Glomerular visceral epithelial cell (primary cell): Measurements from ENCODE around the gene TTC7B.

ENCODE experiments used
- DNase-seq: peaks from one replicate; pipeline ENCODE4 v3.0.0-alpha.2; 2016; ENCODE audit errors: extremely low spot score

Gene TTC7B

DNA sequence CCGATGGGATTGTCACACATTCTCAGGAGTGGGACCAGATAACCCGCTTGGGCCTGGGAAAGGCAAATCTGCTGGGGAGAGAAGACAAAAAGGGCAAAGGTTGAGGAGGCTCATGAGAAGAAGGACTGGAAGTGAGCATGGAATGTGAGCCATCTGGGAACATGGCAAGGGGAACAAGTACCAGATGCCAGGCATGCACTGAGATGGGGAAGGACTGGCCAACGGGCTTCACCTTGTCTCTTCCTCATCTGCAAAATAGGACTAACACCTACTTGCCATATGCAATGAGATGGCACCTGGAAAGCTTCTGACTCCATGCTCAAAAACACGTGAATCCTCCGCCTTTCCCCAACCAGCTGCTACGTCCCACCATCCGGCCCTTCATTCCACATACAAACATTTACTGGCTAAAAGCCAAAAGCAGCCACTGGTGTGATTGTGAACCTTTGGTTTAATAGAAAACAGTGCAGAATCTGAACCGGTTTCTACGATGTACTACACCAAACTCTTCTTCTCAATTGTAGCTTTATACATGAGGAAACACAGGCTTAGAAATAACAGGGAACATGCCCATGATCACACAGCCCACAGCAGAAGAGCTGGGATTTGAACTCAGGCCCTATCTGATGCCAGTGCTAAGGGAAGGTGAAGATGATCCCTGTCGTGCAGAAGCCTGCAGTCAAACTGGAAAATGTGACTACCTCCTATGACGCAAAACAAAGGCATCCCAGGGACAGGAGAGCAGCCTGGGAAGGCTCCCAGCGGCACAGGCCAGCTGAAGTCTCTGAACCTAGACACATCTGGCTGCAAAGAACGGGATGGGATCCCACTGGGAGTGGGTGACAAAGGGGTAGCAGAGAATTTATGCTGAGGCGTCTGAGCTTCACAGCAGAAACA, 112.1 kb downstream of the TTC7B start:
- DNase-seq, result no peak

GRCh38 chr14:90700933-90701776, 115.1 kb downstream of the TTC7B start:
- DNase-seq, result no peak

GRCh38 chr14:90699016-90699415, 117.2 kb downstream of the TTC7B start:
- DNase-seq, result no peak

DNA sequence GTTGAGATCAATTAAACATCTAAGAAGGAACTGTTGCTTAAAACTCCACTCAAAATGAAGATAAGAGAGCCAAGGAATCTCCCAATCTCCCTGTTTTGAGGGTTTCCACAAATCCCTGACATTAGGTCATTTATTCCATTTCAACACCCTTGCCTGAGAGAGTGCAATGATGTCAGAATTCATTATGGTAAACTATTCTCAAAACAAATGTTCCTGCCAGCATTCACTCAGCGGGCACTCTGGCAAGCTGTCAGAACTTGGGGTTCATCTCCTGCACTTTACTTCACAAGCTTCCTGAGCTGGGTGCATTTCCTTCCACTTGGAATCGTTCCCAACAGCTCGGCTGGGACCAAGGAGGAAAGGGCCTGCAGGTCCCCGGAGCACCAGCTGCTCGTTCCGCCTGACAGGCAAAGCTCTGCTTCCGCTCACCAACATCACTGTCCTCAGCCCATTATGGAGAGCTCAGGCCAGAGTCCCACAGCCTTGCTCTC, 117.8 kb downstream of the TTC7B start:
- DNase-seq, result peak; percentile 52

- peak; percentile 77 for DNase-seq
These were observed 118.5 kb downstream of the TTC7B start for GRCh38 chr14:90697577-90698206.

DNA sequence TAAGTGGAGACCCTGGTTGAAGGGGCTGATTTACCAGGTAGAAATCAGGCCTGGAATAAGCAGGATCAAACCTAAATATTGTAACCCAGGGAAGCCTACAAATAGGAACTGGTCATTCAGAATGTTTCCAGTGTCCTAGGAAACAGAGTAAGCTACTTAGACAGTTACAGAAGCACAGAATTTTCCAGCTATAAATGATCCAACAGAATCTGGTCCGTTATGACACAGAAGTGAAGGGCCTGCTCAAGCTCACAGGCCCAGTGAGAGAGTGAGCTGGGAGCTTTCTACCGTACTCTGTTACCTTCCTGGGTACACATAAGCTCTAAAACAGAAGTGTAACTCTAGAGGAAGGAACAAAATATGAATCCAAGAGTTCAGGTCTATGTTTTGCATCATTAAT, 119.1 kb downstream of the TTC7B start:
- no peak for DNase-seq

GRCh38 chr14:90696720-90697119, 119.5 kb downstream of the TTC7B start:
- DNase-seq, result no peak

DNA sequence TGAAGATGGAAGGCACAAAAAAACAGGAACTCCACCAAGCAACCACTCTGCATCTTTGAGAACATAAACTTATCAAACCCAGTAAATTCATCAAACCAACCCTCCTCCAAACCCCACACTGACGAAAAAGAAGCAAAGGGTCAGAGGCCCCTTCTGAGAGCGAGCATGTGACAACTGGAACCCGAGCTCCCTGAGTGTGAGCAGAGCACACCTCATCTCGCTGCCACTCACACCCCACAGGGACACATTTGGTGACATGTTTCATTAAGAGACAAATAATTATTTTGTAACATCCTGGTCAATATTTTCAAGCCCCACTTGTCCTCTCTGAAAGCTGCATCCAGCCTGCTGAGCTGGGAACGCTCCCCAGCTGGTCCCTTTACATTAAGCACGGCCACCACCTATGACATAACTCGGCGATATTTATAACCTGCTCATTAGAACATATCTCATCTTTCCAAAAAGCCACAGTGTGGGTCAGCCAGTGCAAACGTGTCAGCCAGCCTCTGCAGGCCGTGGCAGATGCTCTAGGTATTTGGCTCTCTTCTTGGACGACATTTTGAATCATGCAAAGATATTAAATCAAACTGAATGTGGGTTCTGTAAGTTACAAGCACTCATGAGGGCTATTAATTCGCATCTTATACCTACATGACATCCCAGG, 120.1 kb downstream of the TTC7B start:
- DNase-seq, result no peak

DNA sequence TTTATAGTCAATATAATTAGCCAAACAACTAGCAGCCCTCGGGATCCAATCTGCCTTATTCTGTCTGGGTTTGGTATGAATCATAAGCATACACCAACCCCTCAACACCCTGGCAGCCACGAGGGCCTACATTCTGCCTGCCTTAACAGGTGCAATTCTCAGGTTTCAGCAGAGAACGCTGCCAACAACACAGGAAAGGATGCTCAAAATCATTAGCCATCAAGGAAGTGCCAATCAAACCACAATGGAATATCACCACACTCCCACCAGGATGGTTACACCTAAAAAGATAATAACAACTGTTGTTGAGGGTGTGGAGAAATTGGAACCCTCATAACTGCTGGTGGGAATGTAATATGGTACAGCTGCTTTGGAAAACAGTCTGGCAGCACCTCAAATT, 122.8 kb downstream of the TTC7B start:
- no peak for DNase-seq

DNA sequence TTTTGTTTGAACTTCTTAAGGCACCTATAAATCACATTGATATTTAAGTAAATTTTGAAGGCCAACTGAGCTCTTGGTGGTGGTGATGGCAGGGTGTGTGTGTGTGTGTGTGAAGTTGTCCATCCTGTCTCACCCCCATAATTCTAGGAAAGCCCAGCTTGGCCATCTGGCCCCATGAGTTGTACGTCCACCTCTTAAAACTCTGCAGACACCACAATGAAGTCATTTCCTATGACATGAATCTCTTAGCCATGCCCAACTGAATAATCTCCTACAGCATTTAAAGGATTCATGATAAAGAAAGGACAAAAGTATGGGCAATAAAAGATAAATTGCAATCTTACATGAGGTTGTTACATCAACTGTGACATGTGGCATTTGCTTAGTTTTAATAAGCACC, 123.4 kb downstream of the TTC7B start:
- DNase-seq, result no peak

DNA sequence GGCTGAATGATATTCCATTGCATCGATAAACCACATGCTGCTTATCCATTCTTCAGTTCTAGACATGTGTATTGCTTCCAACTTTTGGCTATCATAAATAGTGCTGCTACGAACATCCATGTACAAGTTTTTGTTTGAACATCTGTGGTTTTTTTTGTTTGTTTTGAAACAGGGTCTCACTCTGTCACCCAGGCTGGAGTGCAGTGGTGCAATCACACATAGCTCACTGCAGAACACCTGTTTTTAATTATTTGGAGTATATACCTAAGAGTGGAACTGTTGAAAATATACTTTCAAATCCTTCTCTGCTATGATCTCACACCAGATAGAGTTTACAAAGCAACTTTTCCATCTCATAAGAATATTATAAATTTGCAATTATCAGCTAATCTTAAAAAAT, 124.2 kb downstream of the TTC7B start:
- no peak for DNase-seq

GRCh38 chr14:90691627-90692026, 124.6 kb downstream of the TTC7B start:
- DNase-seq, result no peak

- DNase-seq, result no peak
These were observed 128.6 kb downstream of the TTC7B start for GRCh38 chr14:90687680-90688079.

GRCh38 chr14:90682615-90683014, 133.6 kb downstream of the TTC7B start:
- DNase-seq, result no peak

DNA sequence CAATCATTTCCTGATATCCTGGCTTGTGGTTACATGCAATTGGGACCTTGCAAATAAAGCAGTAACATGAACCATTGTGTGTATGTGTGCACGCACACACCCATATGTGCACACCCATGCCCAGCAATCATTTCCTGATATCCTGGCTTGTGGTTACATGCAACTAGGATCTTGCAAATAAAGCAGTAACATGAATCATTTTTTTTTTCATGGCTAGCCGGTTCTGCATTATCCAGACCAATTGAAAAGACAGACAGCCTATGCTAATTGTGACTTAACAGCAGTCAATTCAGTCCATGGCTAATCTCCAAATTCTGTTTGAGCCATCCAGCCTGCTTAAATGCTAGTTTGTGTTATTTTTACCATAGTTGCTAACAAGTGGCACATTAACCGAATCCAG, 134.3 kb downstream of the TTC7B start:
- DNase-seq, result no peak

DNA sequence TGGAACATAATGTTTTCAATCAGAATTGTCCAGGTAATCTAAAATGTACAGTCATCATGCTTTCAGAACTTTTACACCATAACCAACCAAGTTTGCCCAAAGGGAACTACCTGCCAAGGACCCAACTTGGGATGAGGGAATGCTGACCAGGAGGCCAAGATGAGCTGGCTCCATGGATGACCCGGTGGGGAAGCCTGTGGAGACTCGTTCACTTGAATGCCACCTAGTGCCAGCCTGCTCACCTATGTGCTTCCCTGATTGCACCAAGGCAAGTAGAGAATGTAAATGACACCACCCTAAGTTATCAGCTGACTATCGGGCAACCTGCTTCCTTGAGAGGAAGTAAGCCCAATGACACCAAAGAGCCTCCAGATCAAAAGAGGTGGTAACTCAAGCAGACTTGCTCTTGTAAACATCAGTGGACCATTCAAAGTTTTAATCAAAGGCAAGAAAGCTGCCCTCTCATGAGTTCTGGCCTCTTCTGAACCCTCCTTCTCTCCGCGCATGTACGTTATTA, 137.3 kb downstream of the TTC7B start:
- DNase-seq, result no peak

DNA sequence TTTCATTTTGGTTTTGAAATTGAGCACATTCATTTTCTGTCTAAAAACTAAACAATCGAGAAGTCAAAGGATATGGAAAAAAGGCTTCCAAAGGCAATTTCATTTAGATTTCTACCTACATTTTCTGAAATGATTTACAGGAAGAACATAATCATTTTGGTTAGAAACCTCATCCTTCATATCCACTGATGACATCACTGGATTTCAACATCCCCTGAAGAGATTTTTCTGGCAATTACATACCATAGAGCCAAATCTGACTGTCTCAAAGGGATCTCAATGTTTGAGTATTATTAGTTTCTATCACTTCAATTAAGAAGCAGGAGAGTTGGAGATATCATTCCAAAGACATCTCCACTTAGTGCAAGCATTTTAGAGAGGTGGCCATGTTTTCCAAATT, 137.8 kb downstream of the TTC7B start:
- no peak for DNase-seq

DNA sequence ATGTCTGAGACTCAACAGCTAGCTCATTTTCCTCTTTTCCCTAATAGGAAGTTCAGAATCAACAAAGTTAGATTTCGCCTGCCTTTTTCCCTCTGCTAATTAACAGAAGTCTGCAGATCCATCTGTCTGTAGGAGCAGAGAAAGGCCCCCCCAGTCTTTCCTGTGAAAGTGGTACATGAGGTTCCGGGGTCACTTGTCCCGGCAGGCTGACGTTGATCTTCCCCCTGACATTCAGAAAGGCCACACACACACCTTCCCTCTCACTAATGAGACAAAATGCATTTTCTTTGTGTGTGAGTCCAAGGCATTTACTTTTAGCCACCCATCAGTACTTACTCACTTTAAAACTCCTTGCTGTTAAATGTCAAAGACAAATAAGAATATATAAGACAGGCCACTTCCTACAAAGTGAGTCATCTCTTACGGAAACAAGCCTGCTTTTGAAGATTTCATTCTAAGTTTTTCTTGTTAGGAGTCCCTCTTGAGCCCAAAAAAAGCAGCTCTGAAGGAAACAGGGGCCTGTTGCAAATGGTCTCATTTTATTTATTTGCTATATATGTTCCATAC, 138.7 kb downstream of the TTC7B start:
- DNase-seq, result no peak

DNA sequence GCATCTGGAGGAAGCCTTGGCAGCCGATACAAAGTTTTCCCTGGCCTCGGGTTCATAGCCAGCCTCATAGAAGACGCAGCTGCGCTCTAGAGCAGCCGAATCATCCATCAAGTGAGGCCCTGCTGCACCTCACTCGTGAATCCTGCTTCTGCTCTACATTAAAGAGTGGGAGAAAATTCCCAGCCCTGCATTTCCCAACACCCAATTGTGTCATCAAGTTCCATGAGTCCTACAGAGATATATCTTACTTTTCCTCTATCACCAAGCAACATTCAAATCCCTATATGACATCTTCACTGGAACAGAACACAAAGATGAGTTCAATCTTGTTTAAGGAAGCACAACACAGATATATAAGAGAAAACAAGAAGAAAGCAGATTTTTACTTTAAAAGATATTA, 139.3 kb downstream of the TTC7B start:
- no peak for DNase-seq

DNA sequence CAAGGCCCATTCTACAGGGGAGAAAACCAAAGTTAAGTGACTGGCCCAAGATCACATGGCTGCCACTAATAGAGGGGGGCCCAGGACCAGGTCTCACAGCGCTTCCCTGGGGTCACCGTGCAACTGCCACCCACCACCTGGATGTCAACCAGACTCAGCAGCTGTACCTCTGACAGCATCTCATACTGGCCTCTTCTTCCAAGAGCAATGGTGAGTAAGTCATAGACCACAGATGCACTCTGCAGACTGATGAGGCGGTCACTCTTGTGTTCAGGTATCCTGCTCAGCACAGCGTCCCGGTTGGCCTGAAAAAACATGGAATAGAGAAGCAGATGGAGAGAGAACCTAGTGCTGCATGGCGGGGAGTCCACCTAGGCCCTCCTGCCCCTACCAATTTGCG, 139.9 kb downstream of the TTC7B start:
- DNase-seq, result no peak

DNA sequence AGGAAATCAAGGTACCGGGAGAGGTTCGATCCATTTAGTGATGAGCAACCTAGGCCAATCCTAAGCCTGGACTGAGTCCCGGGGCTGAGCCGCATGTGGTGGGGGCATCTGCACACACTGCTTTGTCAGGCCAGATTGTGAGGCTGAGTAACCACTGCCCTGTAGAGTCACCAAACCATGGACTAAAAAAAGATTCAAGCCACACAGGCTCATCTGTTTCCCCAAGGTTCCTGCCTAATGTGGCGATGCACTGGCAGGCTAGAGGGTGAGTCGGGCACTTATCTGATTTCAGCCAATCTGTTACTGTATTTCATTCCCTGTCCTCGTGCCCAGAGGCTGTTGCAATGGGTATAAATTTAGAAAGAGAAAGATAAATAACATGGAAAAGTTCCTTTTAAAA, 140.8 kb downstream of the TTC7B start:
- peak; percentile 40 for DNase-seq
